ENCODE measurements around the gene DPF3. TPM values are rescaled to one million over a fixed set of nuclear protein-coding genes. Genes with fewer than 3 reads are reported as not detected.

Gene DPF3
- total RNA-seq, 2 experiments from 2014 or later = 6.6 to 7.4 TPM

DNA sequence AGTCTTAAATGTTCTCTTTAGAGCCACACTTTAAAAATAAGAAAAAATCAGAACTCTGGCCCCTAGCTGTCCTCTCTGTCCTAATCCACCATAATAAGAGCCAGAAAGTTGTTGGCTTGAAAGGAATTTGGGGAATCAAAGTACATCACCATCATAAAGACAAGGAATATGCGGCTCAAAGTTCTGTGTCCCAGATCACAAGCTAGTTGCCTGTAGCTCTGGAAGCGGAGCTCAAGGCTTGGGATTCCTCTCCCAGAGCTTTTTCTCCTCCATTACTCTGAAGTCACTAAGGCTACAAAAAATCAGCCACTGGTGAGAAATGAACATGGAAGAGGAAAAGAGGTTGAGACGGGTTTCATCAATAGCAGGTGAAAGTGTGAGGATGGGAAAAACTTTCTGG, 6.4 kb downstream of the DPF3 start:
- DNase-seq = no peak
- Mint-ChIP-seq H3K27ac (no peak overlapping the region), H3K36me3 (ENCODE audit: low read depth) (peaks cover 6% of the 10 kb centered on the region), H3K9me3 (no peaks in the 10 kb centered on the region), H3K4me3 (no peak overlapping the region), H3K27me3 (peaks cover 52% of the 10 kb centered on the region), H3K4me1 (peaks cover 22% of the 10 kb centered on the region)
- POLR2A ChIA-PET = no interaction called here
- CTCF ChIA-PET = interaction anchor here (1.0 to 1.4 kb wide), 2 partner anchors 39 to 374 kb away, joined by 3 to 4 read pairs; no protein-coding TSS in a partner anchor

DNA sequence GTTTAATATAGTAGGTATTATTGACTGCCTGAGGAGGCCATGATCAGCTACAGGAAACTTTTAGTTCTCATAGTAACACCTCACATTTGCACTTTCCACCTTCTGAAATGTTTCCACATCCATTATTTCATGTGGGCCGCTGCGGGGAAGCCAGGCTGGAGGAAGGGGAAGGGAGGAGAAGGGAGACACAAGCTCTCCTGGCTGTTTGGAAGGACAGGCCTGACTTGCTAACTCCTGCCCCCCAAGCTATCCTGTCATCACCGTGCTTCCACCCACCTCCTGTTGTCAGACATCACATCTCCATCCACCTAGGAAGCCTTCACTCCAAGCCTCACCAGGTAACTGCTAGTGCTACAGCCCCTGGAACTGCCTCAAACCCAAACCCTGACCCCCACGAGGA, 9.5 kb downstream of the DPF3 start:
- Mint-ChIP-seq H3K4me3 (no peak overlapping the region), H3K9me3 (no peaks in the 10 kb centered on the region), H3K27me3 (peaks cover 28% of the 10 kb centered on the region), H3K27ac (no peak overlapping the region), H3K36me3 (ENCODE audit: low read depth) (peaks cover 6% of the 10 kb centered on the region), H3K4me1 (peaks cover 26% of the 10 kb centered on the region)
- no peak for DNase-seq
- CTCF ChIA-PET = interaction anchor here (0.6 to 1.9 kb wide), 5 partner anchors 8 to 370 kb away, joined by 3 to 4 read pairs (median 3); partner anchors contain the start of gene DCAF4
- POLR2A ChIA-PET = interaction anchor here (0.6 kb wide), 1 partner anchor 374 kb away, joined by 5 read pairs; no protein-coding TSS in a partner anchor

DNA sequence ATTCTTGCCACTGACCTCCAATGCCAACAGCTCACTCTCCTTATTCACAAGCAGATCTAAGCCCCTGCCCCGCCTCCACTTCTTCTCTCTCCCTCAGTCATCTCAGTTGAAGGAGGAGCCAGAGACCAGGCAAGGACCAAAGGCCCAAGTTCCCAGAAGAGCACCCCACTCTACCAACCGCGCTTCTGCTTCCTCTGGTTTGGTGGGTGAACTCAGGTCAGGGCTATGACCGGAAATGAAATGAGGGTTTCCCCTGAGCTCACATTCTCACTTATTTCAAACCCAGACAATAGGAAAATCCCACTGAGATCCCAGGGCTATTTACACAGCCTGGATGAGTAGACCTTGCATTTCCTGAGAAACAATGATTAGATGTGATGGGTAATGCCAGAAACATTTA, 9.9 kb downstream of the DPF3 start:
- Mint-ChIP-seq H3K9me3 (no peaks in the 10 kb centered on the region), H3K27ac (no peak overlapping the region), H3K4me3 (no peak overlapping the region), H3K27me3 (peaks cover 25% of the 10 kb centered on the region), H3K36me3 (ENCODE audit: low read depth) (peaks cover 6% of the 10 kb centered on the region), H3K4me1 (peaks cover 26% of the 10 kb centered on the region)
- ChIA-PET CTCF (interaction anchor here (0.6 to 1.9 kb wide), 6 partner anchors 8 to 370 kb away, joined by 3 to 5 read pairs (median 4); partner anchors contain the start of genes DCAF4 and DPF3), POLR2A (interaction anchor here (0.6 kb wide), 2 partner anchors 114 to 373 kb away, joined by 5 to 9 read pairs; no protein-coding TSS in a partner anchor)
- DNase-seq = no peak

DNA sequence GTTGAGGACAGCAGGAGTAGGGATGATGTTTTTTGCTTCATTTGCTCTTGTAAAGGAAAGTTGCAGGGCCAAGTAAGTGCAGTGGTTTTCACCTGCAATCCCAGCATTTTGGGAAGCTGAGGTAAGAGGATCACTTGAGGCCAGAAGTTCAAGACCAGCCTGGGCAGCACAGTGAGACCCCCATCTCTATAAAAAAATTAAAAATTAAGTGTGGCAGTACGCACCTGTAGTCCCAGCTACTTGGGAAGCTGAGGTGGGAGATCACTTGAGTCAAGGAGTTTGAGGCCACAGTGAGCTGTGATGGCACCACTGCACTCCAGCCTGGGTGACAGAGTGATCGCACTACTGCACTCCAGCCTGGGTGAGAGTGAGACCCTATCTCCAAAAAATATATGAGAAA, 10.8 kb downstream of the DPF3 start:
- Mint-ChIP-seq H3K4me1 (peaks cover 26% of the 10 kb centered on the region), H3K27ac (no peak overlapping the region), H3K4me3 (no peak overlapping the region), H3K27me3 (peaks cover 20% of the 10 kb centered on the region), H3K9me3 (no peaks in the 10 kb centered on the region), H3K36me3 (ENCODE audit: low read depth) (peaks cover 5% of the 10 kb centered on the region)
- POLR2A ChIA-PET = no interaction called here
- CTCF ChIA-PET = interaction anchor here (1.5 to 1.9 kb wide), 4 partner anchors 8 to 369 kb away, joined by 4 to 6 read pairs (median 4); partner anchors contain the start of gene DPF3
- DNase-seq = no peak

DNA sequence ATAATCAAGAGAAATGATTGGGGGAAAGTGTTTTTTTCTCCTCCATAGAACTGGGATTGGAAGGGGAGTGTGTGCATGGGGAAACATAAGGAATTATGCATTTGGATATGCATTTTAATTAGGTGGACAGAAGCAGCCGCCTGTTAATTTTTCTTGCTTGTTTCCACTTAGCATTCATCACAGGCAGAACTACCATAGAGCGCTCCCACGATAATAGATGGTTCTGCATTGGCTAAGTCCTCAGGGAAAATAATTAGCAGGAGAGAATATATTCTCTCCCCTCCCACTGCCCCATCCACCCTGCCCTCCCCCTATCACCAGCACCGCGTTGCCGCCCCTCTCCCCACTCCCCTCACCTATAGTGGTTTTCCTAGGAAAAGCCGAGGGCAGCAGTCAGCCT, 11.4 kb downstream of the DPF3 start:
- ChIA-PET POLR2A (no interaction called here), CTCF (interaction anchor here (1.5 to 1.9 kb wide), 3 partner anchors 9 to 365 kb away, joined by 4 to 6 read pairs (median 5); partner anchors contain the start of gene DPF3)
- Mint-ChIP-seq H3K36me3 (ENCODE audit: low read depth) (peaks cover 4% of the 10 kb centered on the region), H3K4me1 (peaks cover 26% of the 10 kb centered on the region), H3K27me3 (peaks cover 15% of the 10 kb centered on the region), H3K27ac (no peak overlapping the region), H3K9me3 (no peaks in the 10 kb centered on the region), H3K4me3 (no peak overlapping the region)
- no peak for DNase-seq

DNA sequence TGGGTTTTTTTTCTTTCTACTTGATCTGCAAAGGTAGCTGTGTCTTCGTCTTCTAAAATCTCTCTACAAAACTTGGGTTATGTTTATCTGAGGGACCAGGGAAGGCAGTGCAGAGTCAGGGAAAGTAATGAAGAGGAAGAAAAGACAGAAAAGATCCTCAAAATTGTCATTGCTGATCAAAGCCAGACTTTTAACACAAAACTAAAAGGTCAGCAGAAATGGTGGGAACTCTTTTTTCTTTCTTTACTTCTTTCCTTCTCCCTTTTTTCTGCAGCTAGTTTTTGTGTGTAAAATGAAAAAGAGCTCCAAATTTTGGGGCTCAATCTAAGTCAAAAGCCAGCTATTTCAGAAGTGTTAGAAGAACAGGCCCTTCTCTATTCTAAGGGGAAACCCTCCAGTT, 11.9 kb downstream of the DPF3 start:
- Mint-ChIP-seq H3K27ac (no peak overlapping the region), H3K4me3 (no peak overlapping the region), H3K4me1 (peaks cover 26% of the 10 kb centered on the region), H3K27me3 (peaks cover 11% of the 10 kb centered on the region), H3K9me3 (no peaks in the 10 kb centered on the region), H3K36me3 (ENCODE audit: low read depth) (peaks cover 4% of the 10 kb centered on the region)
- POLR2A ChIA-PET = no interaction called here
- DNase-seq = no peak
- CTCF ChIA-PET = interaction anchor here (1.5 kb wide), 1 partner anchor 9 kb away, joined by 6 read pairs; no protein-coding TSS in a partner anchor

DNA sequence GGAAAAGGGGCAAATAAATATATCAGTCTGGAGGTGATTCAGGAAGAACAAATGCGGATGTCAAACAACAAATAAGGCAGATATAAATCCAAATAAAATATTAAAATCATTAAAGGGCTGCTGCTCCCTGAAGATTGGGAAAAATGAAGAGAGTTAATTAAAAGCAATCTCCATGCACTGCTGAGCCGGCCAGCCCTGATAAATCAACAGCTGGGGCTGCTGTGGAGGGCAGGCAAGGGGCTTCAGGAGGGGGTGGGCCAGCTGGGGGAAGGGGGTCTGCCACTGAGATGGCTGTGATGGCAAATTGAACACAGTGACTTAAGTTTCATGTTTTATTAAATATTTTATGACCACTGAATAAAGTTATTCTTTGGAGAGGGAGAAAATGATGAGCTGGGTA, 12.4 kb downstream of the DPF3 start:
- H3K4me3 Mint-ChIP-seq = no peak overlapping the region
- DNase-seq = no peak
- CTCF ChIA-PET = interaction anchor here (1.5 kb wide), 1 partner anchor 10 kb away, joined by 6 read pairs; no protein-coding TSS in a partner anchor
- peaks cover 5% of the 10 kb centered on the region for H3K36me3 Mint-ChIP-seq (ENCODE audit: low read depth)
- POLR2A ChIA-PET = no interaction called here
- H3K27me3 Mint-ChIP-seq = peaks cover 8% of the 10 kb centered on the region
- no peaks in the 10 kb centered on the region for H3K9me3 Mint-ChIP-seq
- no peak overlapping the region for H3K27ac Mint-ChIP-seq
- H3K4me1 Mint-ChIP-seq = peaks cover 26% of the 10 kb centered on the region

DNA sequence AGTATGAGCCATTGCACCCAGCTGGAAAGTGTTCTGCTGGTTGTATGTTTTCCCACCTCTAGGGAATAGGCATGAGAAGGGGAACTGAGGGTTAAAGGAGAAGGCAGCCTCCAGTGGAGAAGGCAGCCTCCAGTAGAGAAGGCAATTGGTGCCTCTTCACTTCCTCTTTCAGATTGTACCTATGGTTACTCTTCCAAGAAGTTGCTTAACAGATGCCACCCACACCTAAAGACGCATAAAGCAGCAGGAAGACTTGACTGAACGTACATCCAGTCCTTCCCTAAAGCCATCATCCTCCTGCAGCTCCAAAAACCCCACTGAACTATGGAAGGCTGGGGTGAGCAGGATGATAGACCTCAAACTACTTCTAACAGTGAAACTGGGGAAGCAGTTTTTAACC, 13.1 kb downstream of the DPF3 start:
- CTCF ChIA-PET = no interaction called here
- Mint-ChIP-seq H3K36me3 (ENCODE audit: low read depth) (peaks cover 5% of the 10 kb centered on the region), H3K4me1 (peaks cover 26% of the 10 kb centered on the region), H3K27ac (no peak overlapping the region), H3K4me3 (no peak overlapping the region), H3K27me3 (peaks cover under 1% of the 10 kb centered on the region), H3K9me3 (no peaks in the 10 kb centered on the region)
- no peak for DNase-seq
- POLR2A ChIA-PET = no interaction called here

DNA sequence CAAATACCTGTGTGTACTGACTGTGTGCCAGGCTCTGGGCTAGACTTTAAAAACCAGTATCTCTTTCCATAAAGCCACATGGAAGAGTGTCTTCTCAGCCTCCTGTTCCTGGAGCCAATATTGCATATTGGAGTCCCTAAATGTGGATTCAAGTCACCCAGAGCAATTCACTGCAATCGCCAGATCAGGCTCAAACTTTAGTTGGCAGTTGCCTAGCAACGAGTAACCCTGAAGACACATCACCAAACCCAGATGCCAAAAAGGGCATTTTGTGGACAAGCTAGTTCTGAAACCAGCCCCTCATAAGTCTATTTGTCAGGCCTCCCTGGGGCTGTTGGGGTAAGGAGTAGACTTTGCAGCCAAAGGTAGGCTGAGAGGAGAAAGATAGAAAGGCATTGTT, 13.7 kb downstream of the DPF3 start:
- DNase-seq = no peak
- no peak overlapping the region for H3K4me3 Mint-ChIP-seq

DNA sequence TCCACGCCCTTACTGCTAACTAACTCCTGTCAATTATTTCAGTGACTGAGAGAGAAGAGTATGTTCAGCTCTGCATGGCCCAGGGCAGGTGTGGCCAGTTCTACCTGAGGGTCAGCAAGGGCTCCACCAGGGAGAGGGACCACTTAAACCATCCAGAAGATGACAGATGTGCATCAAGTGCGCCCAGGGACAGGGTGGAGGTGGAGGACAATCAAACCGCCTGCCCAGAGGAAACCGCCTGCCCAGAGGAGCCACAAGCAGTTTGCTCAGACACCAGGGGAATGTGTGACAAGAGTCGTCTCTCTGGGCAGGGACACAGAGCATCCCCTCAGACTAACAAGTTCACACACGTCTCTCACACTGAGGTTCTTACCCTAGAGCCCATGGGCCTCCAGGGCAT, 14.5 kb downstream of the DPF3 start:
- CTCF ChIA-PET = interaction anchor here (1.0 to 1.5 kb wide), 2 partner anchors 11 to 25 kb away, joined by 3 read pairs; no protein-coding TSS in a partner anchor
- POLR2A ChIA-PET = no interaction called here
- no peak overlapping the region for H3K4me3 Mint-ChIP-seq
- no peak for DNase-seq
- H3K9me3 Mint-ChIP-seq = no peaks in the 10 kb centered on the region
- peaks cover 5% of the 10 kb centered on the region for H3K36me3 Mint-ChIP-seq (ENCODE audit: low read depth)
- peaks cover 26% of the 10 kb centered on the region for H3K4me1 Mint-ChIP-seq
- no peaks in the 10 kb centered on the region for H3K27me3 Mint-ChIP-seq
- no peak overlapping the region for H3K27ac Mint-ChIP-seq

More for the DNA sequence above, 13.7 kb downstream of the DPF3 start:
- ChIA-PET CTCF (no interaction called here), POLR2A (no interaction called here)
- no peak overlapping the region for H3K27ac Mint-ChIP-seq
- no peaks in the 10 kb centered on the region for H3K9me3 Mint-ChIP-seq
- peaks cover 26% of the 10 kb centered on the region for H3K4me1 Mint-ChIP-seq
- H3K36me3 Mint-ChIP-seq (ENCODE audit: low read depth) = peaks cover 5% of the 10 kb centered on the region
- no peaks in the 10 kb centered on the region for H3K27me3 Mint-ChIP-seq

DNA sequence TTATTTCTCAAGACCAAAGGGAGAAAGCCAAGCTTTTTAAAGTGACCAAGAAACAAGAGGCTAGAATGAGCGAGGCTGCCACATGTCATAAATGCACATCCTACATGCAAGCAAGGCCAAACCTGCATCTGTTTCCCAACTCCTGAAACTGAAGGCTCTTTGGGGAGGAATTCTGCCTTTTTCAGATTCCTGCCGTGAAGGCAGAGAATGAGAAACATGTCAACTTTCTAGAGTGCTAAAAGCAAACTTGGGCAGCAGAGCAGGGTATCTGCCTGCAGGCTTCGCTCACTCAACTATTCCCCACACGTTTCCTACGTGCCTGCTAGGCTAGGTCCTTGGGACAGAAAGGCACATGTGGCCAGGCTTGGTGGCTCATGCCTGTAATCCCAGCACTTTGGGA, 15.2 kb downstream of the DPF3 start:
- H3K27me3 Mint-ChIP-seq = no peaks in the 10 kb centered on the region
- DNase-seq = no peak
- H3K36me3 Mint-ChIP-seq (ENCODE audit: low read depth) = peaks cover 5% of the 10 kb centered on the region
- ChIA-PET CTCF (interaction anchor here (1.0 to 1.5 kb wide), 2 partner anchors 12 to 25 kb away, joined by 3 read pairs; no protein-coding TSS in a partner anchor), POLR2A (no interaction called here)
- no peak overlapping the region for H3K4me3 Mint-ChIP-seq
- H3K9me3 Mint-ChIP-seq = no peaks in the 10 kb centered on the region
- peaks cover 22% of the 10 kb centered on the region for H3K4me1 Mint-ChIP-seq
- H3K27ac Mint-ChIP-seq = no peak overlapping the region

DNA sequence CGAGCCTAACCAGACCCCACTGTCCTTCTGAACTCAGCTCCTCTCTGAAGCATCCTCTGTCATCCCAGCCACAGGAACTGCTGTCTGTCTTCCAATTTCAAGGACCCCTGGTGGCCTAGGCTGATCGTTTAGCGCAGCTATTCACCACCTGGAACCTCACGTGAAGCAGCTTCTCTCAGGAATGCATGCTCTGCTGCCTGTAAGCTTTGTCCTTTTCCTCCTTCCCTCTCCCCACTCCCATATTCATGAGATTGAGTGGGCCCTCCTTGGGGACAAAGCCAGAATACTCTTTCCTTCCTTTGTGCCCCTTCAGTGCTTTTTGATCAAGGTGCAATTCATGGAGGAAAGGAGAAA, 17.2 kb downstream of the DPF3 start:
- H3K27ac Mint-ChIP-seq = no peak overlapping the region
- no peak for DNase-seq
- H3K36me3 Mint-ChIP-seq (ENCODE audit: low read depth) = peaks cover 4% of the 10 kb centered on the region
- H3K4me1 Mint-ChIP-seq = peaks cover 13% of the 10 kb centered on the region
- no peaks in the 10 kb centered on the region for H3K9me3 Mint-ChIP-seq
- no peaks in the 10 kb centered on the region for H3K27me3 Mint-ChIP-seq
- CTCF ChIA-PET = interaction anchor here (0.6 kb wide), 1 partner anchor 12 kb away, joined by 3 read pairs; no protein-coding TSS in a partner anchor
- no peak overlapping the region for H3K4me3 Mint-ChIP-seq
- POLR2A ChIA-PET = no interaction called here

DNA sequence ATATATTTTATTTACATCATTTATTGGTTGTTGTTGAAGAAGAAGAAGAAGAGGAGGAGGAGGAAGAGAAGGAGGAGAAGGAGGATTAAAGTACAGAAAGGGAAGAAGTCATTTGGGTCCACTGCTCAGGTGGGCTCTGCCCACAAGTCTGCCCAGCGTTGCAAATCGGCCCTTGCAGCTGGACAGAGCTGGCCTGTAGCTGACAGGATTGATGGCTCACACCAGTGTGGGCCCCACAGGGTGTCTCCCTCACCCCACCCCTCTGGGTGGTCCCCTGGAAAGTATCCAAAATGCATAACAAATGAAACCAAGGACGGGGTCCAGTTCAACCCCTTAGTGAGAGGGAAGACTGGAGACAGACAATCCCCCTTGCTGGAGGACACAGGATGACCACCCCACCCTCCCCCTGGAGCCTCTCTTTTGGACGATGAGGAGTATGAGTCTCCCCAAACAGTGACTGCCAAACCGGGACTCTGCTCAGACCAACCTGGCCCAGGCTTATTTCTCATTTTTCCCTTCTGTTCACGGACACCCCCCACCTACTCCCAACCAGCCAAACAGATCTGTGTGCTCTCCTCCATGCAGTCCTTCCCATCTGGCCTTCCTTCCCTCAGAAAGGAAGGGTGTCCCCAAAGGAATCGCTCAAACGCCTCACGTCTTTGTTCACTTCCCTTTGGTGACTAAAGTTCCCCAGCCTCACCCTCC, 17.7 kb downstream of the DPF3 start:
- Mint-ChIP-seq H3K4me1 (peaks cover 10% of the 10 kb centered on the region), H3K4me3 (no peak overlapping the region), H3K9me3 (peaks cover 2% of the 10 kb centered on the region), H3K27me3 (no peaks in the 10 kb centered on the region), H3K36me3 (ENCODE audit: low read depth) (peaks cover 5% of the 10 kb centered on the region), H3K27ac (no peak overlapping the region)
- ChIA-PET POLR2A (no interaction called here), CTCF (interaction anchor here (0.8 kb wide), 1 partner anchor 27 kb away, joined by 3 read pairs; no protein-coding TSS in a partner anchor)
- DNase-seq = no peak

Data from activated CD4-positive, alpha-beta T cell treated with anti-CD3 and anti-CD28 coated beads, Interleukin-2, amount 10 ng/mL, durations not matched to agents 7 days and 5 days (primary cell).